Trophoblast cell (in vitro differentiated cells and primary cell): ENCODE data around the gene PKD1L1.
"Not testable (repeated sequence)": the region's sequence is repeated elsewhere in the genome, so short reads cannot be mapped to it uniquely, and the experiment has no call there.

Experiments
- DNase-seq, 2 donors: peaks; one replicate each; pipeline ENCODE4 v3.0.0-alpha.2; 2016
- H2AFZ ChIP-seq: 2 replicates; pipeline ENCODE4 v1.6.1; 2013; ENCODE audit warnings: low read length, moderate library complexity, mild to moderate bottlenecking; ENCODE audit not compliant: insufficient read depth, poor library complexity
- H2AK5ac ChIP-seq: 2 replicates; pipeline ENCODE4 v1.6.1; 2013; ENCODE audit warnings: mild to moderate bottlenecking, low read length
- H2BK120ac ChIP-seq: 2 replicates; pipeline ENCODE4 v1.6.1; 2013; ENCODE audit warnings: low read length, mild to moderate bottlenecking, moderate library complexity; ENCODE audit not compliant: insufficient read depth, poor library complexity
- H2BK12ac ChIP-seq: 2 replicates; pipeline ENCODE4 v1.6.1; 2013; ENCODE audit warnings: mild to moderate bottlenecking, low read length, moderate library complexity
- H2BK5ac ChIP-seq: 2 replicates; pipeline ENCODE4 v1.6.1; 2013; ENCODE audit warnings: low read length, low read depth, moderate library complexity, mild to moderate bottlenecking; ENCODE audit not compliant: poor library complexity
- H3K14ac ChIP-seq: 2 replicates; pipeline ENCODE4 v1.6.1; 2013; ENCODE audit warnings: mild to moderate bottlenecking, low read length
- H3K18ac ChIP-seq: 2 replicates; pipeline ENCODE4 v1.6.1; 2013; ENCODE audit warnings: mild to moderate bottlenecking, low read length
- H3K23ac ChIP-seq: 2 replicates; pipeline ENCODE4 v1.6.1; 2013; ENCODE audit warnings: low read length
- H3K27ac ChIP-seq: 2 replicates; pipeline ENCODE4 v1.5.1; 2013; ENCODE audit warnings: low read depth, mild to moderate bottlenecking, inconsistent platforms, low read length, moderate library complexity
- H3K27me3 ChIP-seq: 2 replicates; pipeline ENCODE4 v1.6.1; 2013; ENCODE audit warnings: inconsistent platforms, mild to moderate bottlenecking, low read length, moderate library complexity; ENCODE audit not compliant: insufficient read depth
- H3K36me3 ChIP-seq, 2 experiments: 1 replicate in 1 of 2; 2 replicates in 1 of 2; pipeline ENCODE4 v1.6.1; 2013; ENCODE audit warnings: low read length in 2 of 2, mild to moderate bottlenecking in 2 of 2, moderate library complexity in 1 of 2; ENCODE audit not compliant: insufficient read depth in 2 of 2, control insufficient read depth in 1 of 2
- H3K4ac ChIP-seq: 2 replicates; pipeline ENCODE4 v1.6.1; 2013; ENCODE audit warnings: low read depth, mild to moderate bottlenecking, low read length, moderate library complexity
- H3K4me1 ChIP-seq, 2 experiments: 1 replicate in 1 of 2; 2 replicates in 1 of 2; pipeline ENCODE4 v1.6.1; 2013; ENCODE audit warnings: low read length in 2 of 2, mild to moderate bottlenecking in 2 of 2, moderate library complexity in 1 of 2; ENCODE audit not compliant: insufficient read depth in 2 of 2, control insufficient read depth in 1 of 2
- H3K4me2 ChIP-seq: 2 replicates; pipeline ENCODE4 v1.6.1; 2013; ENCODE audit warnings: inconsistent platforms, mild to moderate bottlenecking, low read length, moderate library complexity
- H3K4me3 ChIP-seq: 2 replicates; pipeline ENCODE4 v1.5.1; 2013; ENCODE audit warnings: mild to moderate bottlenecking, low read depth, low read length, inconsistent platforms
- H3K79me1 ChIP-seq: one replicate; pipeline ENCODE4 v1.6.1; 2013; ENCODE audit warnings: low read length
- H3K79me2 ChIP-seq: 2 replicates; pipeline ENCODE4 v1.6.1; 2013; ENCODE audit warnings: low read length, mild to moderate bottlenecking; ENCODE audit not compliant: control insufficient read depth, insufficient read depth, poor library complexity
- H3K9ac ChIP-seq: 2 replicates; pipeline ENCODE4 v1.6.1; 2013; ENCODE audit warnings: mild to moderate bottlenecking, low read length
- H3K9me3 ChIP-seq: 2 replicates; pipeline ENCODE4 v1.6.1; 2013; ENCODE audit warnings: low read depth, mild to moderate bottlenecking, control low read depth, inconsistent platforms, low read length; ENCODE audit not compliant: insufficient read depth
- H4K12ac ChIP-seq: 2 replicates; pipeline ENCODE4 v1.6.1; 2013; ENCODE audit warnings: low read depth, mild to moderate bottlenecking, low read length, moderate library complexity
- H4K8ac ChIP-seq: 2 replicates; pipeline ENCODE4 v1.6.1; 2013; ENCODE audit warnings: low read depth, mild to moderate bottlenecking, low read length, moderate library complexity
- H4K91ac ChIP-seq: one replicate; pipeline ENCODE4 v1.6.1; 2013; ENCODE audit warnings: low read depth, mild to moderate bottlenecking, low read length, moderate library complexity
- WGBS: extraction: QIAGEN DNeasy Blood & Tissue Kit; methylation state at CpG from one replicate; pipeline ENCODE4 v1.1.7; 2013; ENCODE audit warnings: missing lambda C conversion rate; ENCODE audit not compliant: insufficient read length, insufficient coverage; ENCODE audit errors: extremely low coverage; 5-methylcytosine and 5-hydroxymethylcytosine counted together

PKD1L1 gene

GRCh38 chr7:47795631-47796030 is 152.6 kb downstream of the PKD1L1 start:
- H2BK12ac ChIP-seq = no peak overlapping the region
- no peaks in the 10 kb centered on the region for H3K36me3 ChIP-seq
- H3K27ac ChIP-seq = no peak overlapping the region
- no peaks in the 10 kb centered on the region for H3K27me3 ChIP-seq
- H3K4me1 ChIP-seq = no peaks in the 10 kb centered on the region
- H3K9me3 ChIP-seq = no peaks in the 10 kb centered on the region
- no peak overlapping the region for H3K9ac ChIP-seq
- H3K4me2 ChIP-seq = no peak overlapping the region
- no peak overlapping the region for H4K12ac ChIP-seq
- no peak overlapping the region for H2AFZ ChIP-seq
- no peak overlapping the region for H2BK5ac ChIP-seq
- no peak overlapping the region for H3K4me3 ChIP-seq
- H3K79me2 ChIP-seq = no peaks in the 10 kb centered on the region
- no peak overlapping the region for H3K18ac ChIP-seq
- no peak overlapping the region for H4K91ac ChIP-seq
- H2AK5ac ChIP-seq = no peak overlapping the region
- no peak overlapping the region for H4K8ac ChIP-seq
- no peak overlapping the region for H2BK120ac ChIP-seq
- DNase-seq = peak; percentile 57 to 97
- H3K14ac ChIP-seq = no peak overlapping the region
- no CpG with 5 or more reads among the region's 2 CpGs for WGBS
- H3K79me1 ChIP-seq = no peaks in the 10 kb centered on the region
- no peak overlapping the region for H3K4ac ChIP-seq
- no peak overlapping the region for H3K23ac ChIP-seq

- H3K23ac ChIP-seq, H3K18ac ChIP-seq, DNase-seq, H3K4ac ChIP-seq, H3K9ac ChIP-seq, H3K36me3 ChIP-seq, H4K12ac ChIP-seq, H2AK5ac ChIP-seq, H3K4me1 ChIP-seq, H3K4me2 ChIP-seq, H3K79me1 ChIP-seq, H4K91ac ChIP-seq, H3K4me3 ChIP-seq, H2BK5ac ChIP-seq, H2BK120ac ChIP-seq, H3K27ac ChIP-seq, H4K8ac ChIP-seq, H2BK12ac ChIP-seq, H2AFZ ChIP-seq, H3K27me3 ChIP-seq, H3K79me2 ChIP-seq, H3K9me3 ChIP-seq, H3K14ac ChIP-seq: not testable (repeated sequence)
Measured at GRCh38 chr7:47795126-47795525, 153.1 kb downstream of the PKD1L1 start.

GRCh38 chr7:47794016-47794415 is 154.2 kb downstream of the PKD1L1 start:
- no CpG with 5 or more reads among the region's 4 CpGs for WGBS
- H3K79me1 ChIP-seq = no peaks in the 10 kb centered on the region
- no peak overlapping the region for H3K9ac ChIP-seq
- H2BK12ac ChIP-seq = peak overlapping the region; percentile 80
- H3K4ac ChIP-seq = no peak overlapping the region
- no peak overlapping the region for H3K23ac ChIP-seq
- H2BK120ac ChIP-seq = no peak overlapping the region
- H2BK5ac ChIP-seq = no peak overlapping the region
- H3K4me1 ChIP-seq = no peaks in the 10 kb centered on the region
- no peak overlapping the region for H2AK5ac ChIP-seq
- no peak overlapping the region for H2AFZ ChIP-seq
- H3K4me2 ChIP-seq = no peak overlapping the region
- peak overlapping the region; percentile 84 for H3K14ac ChIP-seq
- H4K91ac ChIP-seq = no peak overlapping the region
- H4K12ac ChIP-seq = no peak overlapping the region
- H3K4me3 ChIP-seq = no peak overlapping the region
- H3K79me2 ChIP-seq = no peaks in the 10 kb centered on the region
- no peaks in the 10 kb centered on the region for H3K27me3 ChIP-seq
- H3K36me3 ChIP-seq = no peaks in the 10 kb centered on the region
- H3K27ac ChIP-seq = no peak overlapping the region
- H3K9me3 ChIP-seq = no peaks in the 10 kb centered on the region
- H4K8ac ChIP-seq = no peak overlapping the region
- no peak overlapping the region for H3K18ac ChIP-seq
- DNase-seq = no peak

- DNase-seq, H3K79me2 ChIP-seq, H3K27me3 ChIP-seq, H4K8ac ChIP-seq, H2AK5ac ChIP-seq, H3K9me3 ChIP-seq, H3K23ac ChIP-seq, H3K4me2 ChIP-seq, H2AFZ ChIP-seq, H4K91ac ChIP-seq, H3K27ac ChIP-seq, H2BK5ac ChIP-seq, H3K4ac ChIP-seq, H4K12ac ChIP-seq, H2BK120ac ChIP-seq, H3K14ac ChIP-seq, H2BK12ac ChIP-seq, H3K9ac ChIP-seq, H3K4me1 ChIP-seq, H3K18ac ChIP-seq, H3K4me3 ChIP-seq, H3K36me3 ChIP-seq, H3K79me1 ChIP-seq: not testable (repeated sequence)
- no CpG with 5 or more reads among the region's 5 CpGs for WGBS
Measured at GRCh38 chr7:47793186-47793585, 155.1 kb downstream of the PKD1L1 start.
